GM12878 (cell line): Measurements from ENCODE around the gene GTF2IRD1. TPM values are rescaled to one million over a fixed set of nuclear protein-coding genes. Genes with fewer than 3 reads are reported as not detected.

Experiments used
- ATAC-seq: fragments of 200-7000 bp; cut with Tn5 transposase; 3 replicates; pipeline ENCODE4 v1.9.1; 2020; ENCODE audit warnings: mild to moderate bottlenecking, moderate library complexity
- BruUV-seq: library from RNA; stranded (reverse); fragments of 400-500 nt; replicated peaks from 2 replicates; lab custom pipeline; 2021; lab: Mats Ljungman, UMichigan
- CTCF ChIA-PET: fragments of 300-600 bp; sonication (Branson Sonifier 250); formaldehyde crosslinking; extraction: SDS; loops from one replicate; lab custom pipeline; 2021; ENCODE audit warnings: inconsistent platforms; lab: Yijun Ruan, JAX
- POLR2A ChIA-PET: fragments of 350-600 bp; formaldehyde crosslinking; extraction: SDS; loops from one replicate; lab custom pipeline; 2021; ENCODE audit warnings: inconsistent platforms; lab: Charles Lee
- RAD21 ChIA-PET: fragments of 300-600 bp; sonication (Branson Sonifier 250); formaldehyde crosslinking; loops from one replicate; lab custom pipeline; 2023; ENCODE audit warnings: antibody characterized with exemption; ENCODE audit not compliant: unreplicated experiment; lab: Charles Lee
- SMC1A ChIA-PET: fragments of 300-600 bp; sonication (Branson Sonifier 250); formaldehyde crosslinking; loops from one replicate; lab custom pipeline; 2023; ENCODE audit not compliant: unreplicated experiment, uncharacterized antibody; lab: Charles Lee
- DNase-seq: peaks from one replicate; pipeline ENCODE4 v3.0.0-alpha.2; 2011; ENCODE audit warnings: low read depth, low spot score
- FAIRE-seq: peaks from 3 replicates; lab custom pipeline; 2011; peaks lifted over from hg19 to GRCh38; lab: Jason Lieb, UNC
- H2AFZ ChIP-seq: 2 replicates; pipeline ENCODE4 v1.6.0; 2011; ENCODE audit warnings: low read depth, low read length, control low read depth; ENCODE audit not compliant: control insufficient read depth
- H3K27ac ChIP-seq: 2 replicates; pipeline ENCODE4 v1.5.1; 2011; ENCODE audit warnings: control low read depth; ENCODE audit not compliant: control insufficient read depth, insufficient read depth
- H3K27me3 ChIP-seq, 2 experiments: replicated peaks in 1 of 2; 2 replicates each; pipeline versions ENCODE4 v1.6.0 to v1.6.1; 2011; ENCODE audit warnings: low read length in 1 of 2; ENCODE audit not compliant: control insufficient read depth in 2 of 2, insufficient read depth in 2 of 2
- H3K36me3 ChIP-seq, 2 experiments: 2 replicates each; pipeline ENCODE4 v1.5.1; 2011; ENCODE audit warnings: low read length in 1 of 2; ENCODE audit not compliant: control insufficient read depth in 2 of 2, insufficient read depth in 2 of 2
- H3K4me1 ChIP-seq: 2 replicates; pipeline ENCODE4 v1.6.1; 2011; ENCODE audit warnings: mild to moderate bottlenecking, low read length, moderate library complexity, mixed read lengths; ENCODE audit not compliant: control insufficient read depth, insufficient read depth
- H3K4me2 ChIP-seq: 2 replicates; pipeline ENCODE4 v1.6.0; 2011; ENCODE audit warnings: control low read depth; ENCODE audit not compliant: control insufficient read depth, insufficient read depth
- H3K4me3 ChIP-seq: fragments of 200-600 bp; sonication (generic); 2 replicates; pipeline ENCODE4 v1.5.1; 2016
- H3K79me2 ChIP-seq: 2 replicates; pipeline ENCODE4 v1.6.0; 2011; ENCODE audit warnings: low read length; ENCODE audit not compliant: control insufficient read depth, insufficient read depth
- H3K9ac ChIP-seq: 2 replicates; pipeline ENCODE4 v1.8.0; 2011; ENCODE audit warnings: low read length, control low read depth, mixed read lengths; ENCODE audit not compliant: control insufficient read depth, insufficient read depth
- H3K9me3 ChIP-seq: replicated peaks from 3 replicates; pipeline ENCODE4 v1.5.1; 2011; ENCODE audit warnings: mild to moderate bottlenecking, low read length; ENCODE audit not compliant: control insufficient read depth, insufficient read depth
- H4K20me1 ChIP-seq: 2 replicates; pipeline ENCODE4 v1.6.0; 2011; ENCODE audit not compliant: control insufficient read depth, insufficient read depth
- BCLAF1 ChIP-seq: fragments of 450-650 bp; IDR thresholded peaks from 2 replicates; pipeline ENCODE4 v1.6.1; 2017; ENCODE audit warnings: antibody characterized with exemption, mild to moderate bottlenecking, moderate library complexity
- CUX1 ChIP-seq: IDR thresholded peaks from 2 replicates; pipeline ENCODE4 v1.6.1; 2012; ENCODE audit warnings: improper control_type of control experiment, low read depth, low read length; ENCODE audit not compliant: insufficient replicate concordance
- PAX5 ChIP-seq: IDR thresholded peaks from 2 replicates; pipeline ENCODE4 v1.6.1; 2011; ENCODE audit warnings: low read depth, low read length, borderline replicate concordance
- WGBS: methylation state at CpG from one replicate; pipeline ENCODE4 v1.1.6; 2016; ENCODE audit warnings: low lambda C conversion rate; ENCODE audit not compliant: insufficient replicate concordance, insufficient coverage; ENCODE audit errors: missing lambda C conversion rate; 5-methylcytosine and 5-hydroxymethylcytosine counted together
- in situ Hi-C: fragments of 300-500 bp; cut with MboI; formaldehyde crosslinking; loops from 9 replicates; pipeline ENCODE4 v1.14.3; 2018; ENCODE audit warnings: mixed read lengths
- intact Hi-C: fragments of 100-400 bp; cut with micrococcal nuclease; formaldehyde crosslinking; loops from one replicate; pipeline ENCODE4 v1.14.2; 2022; ENCODE audit not compliant: unreplicated experiment
- polyA plus RNA-seq, 11 experiments: library from polyadenylated mRNA; depleted of rRNA in 4 of 11; unstranded in 6 of 11; stranded (reverse) in 5 of 11; fragments of >200 nt; fragmentation: Nextera tagmentation in 4 of 11; fragmentation: Illumina TruSeq in 1 of 11; extraction: Ambion mirVana in 4 of 11; extraction: Trizol in 1 of 11; gene quantifications; 1 replicate in 1 of 11; 2 replicates in 10 of 11; pipeline versions ENCODE4 v1.2.1 to v1.2.3, GENCODE V29; 2011 to 2016; ENCODE audit warnings: inconsistent platforms in 2 of 11, missing spikeins in 2 of 11, low read depth in 1 of 11
- total RNA-seq, 4 experiments: library from RNA; depleted of rRNA in 3 of 4; stranded (reverse); fragments of >200 nt in 3 of 4; fragmentation: Illumina TruSeq in 1 of 4; extraction: Trizol in 1 of 4; gene quantifications; 2 replicates each; pipeline versions ENCODE4 v1.2.1 to v1.2.3, GENCODE V29; 2013 to 2021

GTF2IRD1 gene
- total and polyA plus RNA-seq, 10 of the 15 experiments (the other 5 are each of a cell fraction or from before 2014, with no cell fraction given), result 0.48 to 3.0 (median 1.3) TPM

- Histone ChIP-seq H3K9ac (no peak overlapping the region), H3K4me3 (no peak overlapping the region), H3K4me2 (no peak overlapping the region), H3K27ac (no peak overlapping the region), H3K36me3 (no peaks in the 10 kb centered on the region), H3K4me1 (no peaks in the 10 kb centered on the region), H3K9me3 (no peaks in the 10 kb centered on the region), H4K20me1 (no peaks in the 10 kb centered on the region), H2AFZ (no peak overlapping the region), H3K27me3 (no peaks in the 10 kb centered on the region; a peak in 1 of 4 replicates), H3K79me2 (no peaks in the 10 kb centered on the region)
- intact Hi-C loops, result no loop called here
- TF ChIP-seq CUX1, result no peak
- TF ChIP-seq PAX5, result no peak
- TF ChIP-seq BCLAF1, result no peak
- DNase-seq (no peak), FAIRE-seq (no peak), ATAC-seq (no peak)
- ChIA-PET CTCF (no interaction called here), RAD21 (no interaction called here), SMC1A (no interaction called here), POLR2A (interaction anchor here (0.6 kb wide), 1 partner anchor 9 kb away, joined by 9 read pairs; no protein-coding TSS in a partner anchor)
- 15% methylated on average over 15 of the region's 15 CpGs for WGBS
- in situ Hi-C loops, result no loop called here
- BruUV-seq, result no TSS peak
Observed at GRCh38 chr7:74475243-74475986, 21.7 kb downstream of the GTF2IRD1 start.
